Measurements from ENCODE around the gene MRPL14.
"Not testable (repeated sequence)": the region's sequence is repeated elsewhere in the genome, so short reads cannot be mapped to it uniquely, and the experiment has no call there.

The MRPL14 gene

DNA sequence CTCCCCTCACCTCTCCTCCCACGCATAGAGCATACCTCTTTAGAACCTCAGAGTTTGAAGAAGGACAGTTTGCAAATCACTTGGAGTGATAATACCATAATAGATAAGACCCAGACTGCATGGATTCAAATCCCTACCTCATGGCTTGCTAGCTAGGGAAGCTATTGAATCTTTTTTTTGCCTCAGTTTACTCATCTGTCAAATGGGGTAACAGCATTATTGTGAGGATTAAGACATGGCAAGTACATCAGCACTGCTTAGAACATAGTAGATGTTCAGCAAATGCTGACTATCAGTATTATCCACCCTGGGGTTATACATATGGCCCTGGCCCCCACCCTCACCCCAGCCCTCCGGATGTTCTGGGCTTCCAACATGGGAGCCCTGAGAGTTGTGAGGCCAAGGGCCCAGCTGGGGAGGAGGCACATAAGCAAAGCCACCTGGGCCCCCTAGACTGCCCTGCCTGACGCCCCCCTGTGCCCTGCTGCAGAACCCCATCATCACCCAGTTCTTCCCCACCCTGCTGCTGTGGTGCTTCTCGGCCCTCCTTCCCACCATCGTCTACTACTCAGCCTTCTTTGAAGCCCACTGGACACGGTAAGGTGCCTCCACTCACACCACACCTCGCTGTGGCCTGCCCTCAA, 22.2 kb upstream of the MRPL14 start:
- DNase-seq (ENCODE audit: low read depth) = no peak

DNA sequence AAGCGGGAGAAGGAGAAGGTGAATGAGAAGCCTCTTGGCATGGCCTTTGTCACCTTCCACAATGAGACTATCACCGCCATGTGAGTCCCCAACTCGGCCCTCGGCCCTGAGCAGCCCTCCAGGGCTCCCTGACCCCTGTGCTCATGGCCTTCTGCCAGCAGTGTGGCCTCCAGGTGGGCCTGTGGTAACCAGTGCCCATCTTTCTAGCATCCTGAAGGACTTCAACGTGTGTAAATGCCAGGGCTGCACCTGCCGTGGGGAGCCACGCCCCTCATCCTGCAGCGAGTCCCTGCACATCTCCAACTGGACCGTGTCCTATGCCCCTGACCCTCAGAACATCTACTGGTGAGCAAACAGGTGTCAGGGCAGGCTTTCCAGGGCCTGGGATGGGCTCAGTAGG, 21.1 kb upstream of the MRPL14 start:
- DNase-seq (ENCODE audit: low read depth) = no peak

DNA sequence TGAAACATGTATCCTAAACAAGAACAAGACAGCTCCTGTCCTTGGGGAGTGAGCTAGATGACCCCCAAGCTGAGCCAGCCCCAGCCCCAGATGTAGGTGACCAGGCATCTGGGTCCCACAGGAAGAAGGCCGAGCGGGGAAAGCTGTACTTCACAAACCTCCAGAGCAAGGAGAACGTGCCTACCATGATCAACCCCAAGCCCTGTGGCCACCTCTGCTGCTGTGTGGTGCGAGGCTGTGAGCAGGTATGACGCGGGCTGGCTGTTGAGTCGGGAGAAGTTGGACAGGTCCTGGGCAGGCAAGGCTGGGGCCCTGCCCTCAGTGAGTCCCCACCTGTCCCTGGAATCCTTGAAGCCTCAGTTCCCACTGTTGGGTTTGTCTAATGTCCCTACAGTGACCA, 20.0 kb upstream of the MRPL14 start:
- no peak for DNase-seq (ENCODE audit: low read depth)

DNA sequence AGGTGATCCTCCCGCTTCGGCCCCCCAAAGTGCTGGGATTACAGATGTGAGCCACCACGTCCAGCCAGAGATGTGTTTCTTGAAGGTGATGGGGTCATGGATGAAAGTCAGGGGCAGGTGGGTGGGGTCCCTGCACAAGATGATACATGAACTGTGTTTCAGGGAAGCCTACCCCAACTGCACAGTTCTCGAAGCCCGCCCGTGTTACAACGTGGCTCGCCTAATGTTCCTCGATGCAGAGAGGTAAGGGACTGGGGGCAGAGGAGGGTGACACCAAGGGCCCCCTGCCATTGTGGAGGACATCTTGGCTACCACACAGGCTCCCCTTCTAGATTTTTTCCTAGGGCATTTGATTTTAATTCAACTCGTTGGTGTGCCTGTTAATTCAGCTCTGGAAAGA, 19.4 kb upstream of the MRPL14 start:
- no peak for DNase-seq (ENCODE audit: low read depth)

DNA sequence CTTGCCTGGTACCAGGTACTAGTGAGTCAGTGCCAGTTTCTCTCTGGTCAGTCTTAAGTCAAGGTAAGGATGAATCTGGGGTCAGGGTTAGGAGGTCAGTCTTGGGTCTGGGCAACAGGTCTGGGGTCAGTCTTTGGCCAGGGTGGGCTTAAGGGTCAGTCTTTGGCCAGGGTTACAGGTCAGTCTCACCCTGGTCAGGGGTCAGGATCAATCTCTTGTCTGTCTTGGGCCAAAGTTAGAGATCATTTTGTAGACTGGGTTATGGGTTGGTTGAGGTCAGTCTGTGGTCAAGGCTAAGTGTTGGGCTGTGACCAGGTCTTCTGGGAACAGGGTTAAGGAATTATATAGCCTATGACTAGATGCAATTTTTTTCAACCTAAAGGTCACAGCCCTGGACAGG, 18.6 kb upstream of the MRPL14 start:
- no peak for DNase-seq (ENCODE audit: low read depth)

DNA sequence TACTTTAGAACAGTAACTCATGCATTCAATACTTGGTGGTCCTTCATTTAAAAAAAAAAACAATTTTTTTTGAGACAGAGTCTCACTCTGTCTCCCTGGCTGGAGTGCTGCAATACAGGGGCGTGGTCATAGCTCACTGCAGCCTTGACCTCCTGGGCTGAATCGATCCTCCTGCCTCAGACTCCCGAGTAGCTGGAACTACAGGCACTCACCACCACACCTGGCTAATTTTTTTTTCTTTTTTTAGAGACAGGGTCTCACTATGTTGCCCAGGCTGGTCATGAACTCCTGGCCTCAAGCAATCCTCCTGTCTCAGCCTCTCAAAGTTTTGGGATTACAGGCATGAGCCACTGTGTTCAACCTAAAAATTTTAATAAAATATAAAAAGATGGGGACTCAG, 17.3 kb upstream of the MRPL14 start:
- not testable (repeated sequence) for DNase-seq (ENCODE audit: low read depth)

DNA sequence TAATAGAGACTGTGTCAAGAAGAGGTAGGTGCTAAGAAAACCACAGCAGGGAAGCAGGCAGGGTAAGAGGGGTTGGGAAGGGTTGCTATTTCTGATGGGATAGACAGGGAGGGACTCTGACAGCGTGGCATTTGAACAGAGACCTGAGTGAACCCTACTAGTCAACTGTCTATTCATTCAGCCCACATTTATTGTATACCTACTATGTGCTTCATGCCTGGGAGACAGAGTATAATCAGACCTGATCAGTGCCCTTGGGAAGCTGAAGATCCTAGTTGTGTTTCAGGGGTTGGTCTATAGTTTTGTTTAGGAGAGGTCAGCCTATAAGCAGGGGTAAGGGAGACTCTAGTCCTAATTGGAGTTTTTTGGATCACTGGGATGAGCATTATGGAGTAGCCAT, 16.5 kb upstream of the MRPL14 start:
- DNase-seq (ENCODE audit: low read depth) = no peak

DNA sequence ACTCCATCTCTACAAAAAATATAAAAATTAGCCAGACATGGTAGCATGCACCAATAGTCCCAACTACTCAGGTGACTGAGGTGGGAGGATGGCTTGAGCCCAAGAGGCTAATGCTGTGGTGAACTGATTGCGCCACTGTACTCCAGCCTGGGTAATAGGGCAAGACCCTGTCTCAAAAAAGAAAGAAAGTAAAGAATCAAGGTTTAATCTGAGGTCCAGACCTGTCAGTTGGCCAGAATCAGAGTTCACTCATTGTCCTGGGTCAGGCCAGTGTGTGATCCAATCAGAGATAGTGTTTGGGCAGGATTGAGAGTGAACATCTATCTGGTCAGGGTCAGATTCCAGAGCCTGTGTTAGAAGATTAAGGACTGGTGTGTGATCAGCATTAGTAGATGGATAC, 15.6 kb upstream of the MRPL14 start:
- peak; percentile 39 for DNase-seq (ENCODE audit: low read depth)

DNA sequence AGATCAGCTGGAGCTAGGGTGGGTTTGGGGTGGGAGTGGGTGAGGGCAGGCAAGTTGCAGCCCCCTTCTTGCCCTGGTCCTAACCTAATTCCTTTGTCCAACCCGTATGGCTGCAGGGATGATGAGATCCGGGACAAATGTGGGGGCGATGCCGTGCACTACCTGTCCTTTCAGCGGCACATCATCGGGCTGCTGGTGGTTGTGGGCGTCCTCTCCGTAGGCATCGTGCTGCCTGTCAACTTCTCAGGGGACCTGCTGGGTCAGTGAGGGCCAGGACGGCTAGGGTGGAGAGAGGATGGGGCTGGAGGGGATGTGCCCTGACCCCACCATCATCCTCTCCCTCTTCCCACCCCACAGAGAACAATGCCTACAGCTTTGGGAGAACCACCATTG, 12.1 kb upstream of the MRPL14 start:
- no peak for DNase-seq (ENCODE audit: low read depth)

DNA sequence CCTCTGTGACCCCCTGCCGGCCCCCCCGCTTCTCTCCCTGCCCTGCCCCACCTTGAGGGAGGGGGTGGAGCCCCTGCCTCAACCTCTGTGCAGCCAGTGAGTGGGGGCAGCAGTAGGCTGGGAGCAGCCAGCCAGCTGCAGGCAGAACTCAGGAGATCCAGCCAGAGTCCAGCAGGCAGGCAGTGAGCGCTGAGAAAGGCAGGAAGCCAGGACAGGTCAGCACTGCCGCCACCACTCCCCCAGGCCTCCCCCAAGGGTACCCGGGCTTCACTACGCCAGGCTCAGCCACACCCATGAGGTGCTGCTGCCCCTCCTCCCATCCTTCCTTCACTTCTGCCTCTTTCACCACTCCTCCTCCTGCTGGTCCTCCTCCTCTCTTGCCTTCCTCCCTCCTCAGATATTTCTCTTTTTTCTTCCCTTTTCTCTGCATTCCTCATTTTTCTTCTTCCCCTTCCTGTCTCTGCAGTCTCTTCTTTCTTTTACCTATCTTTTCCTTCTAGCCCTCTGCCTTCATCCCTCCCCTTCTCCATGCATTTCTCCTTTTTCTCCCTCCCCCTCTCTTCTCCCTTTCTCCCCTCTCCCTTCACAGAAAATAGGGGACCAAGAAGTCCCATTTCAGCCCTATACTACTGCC, 11.6 kb upstream of the MRPL14 start:
- no peak for DNase-seq (ENCODE audit: low read depth)

DNA sequence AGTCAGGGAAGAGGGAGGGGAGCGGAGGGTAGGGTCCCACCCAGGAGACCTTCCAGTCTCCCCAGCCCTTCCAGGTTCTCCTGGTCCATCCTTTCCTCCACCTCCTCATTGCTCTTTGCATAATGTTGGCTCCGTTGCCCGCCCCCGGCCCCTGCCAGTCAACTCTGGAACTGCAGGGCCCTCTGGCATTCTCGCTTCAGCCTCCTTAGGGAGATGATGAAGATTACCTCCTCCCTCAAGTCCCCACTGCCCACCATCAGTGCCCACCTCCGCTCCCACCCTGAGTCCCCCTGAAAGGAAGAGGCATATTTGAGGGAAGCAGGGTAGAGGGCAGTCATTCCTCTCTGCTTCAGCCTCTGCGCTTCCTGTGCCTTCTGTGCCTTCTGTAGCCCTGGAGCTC, 8.6 kb upstream of the MRPL14 start:
- no peak for DNase-seq (ENCODE audit: low read depth)

DNA sequence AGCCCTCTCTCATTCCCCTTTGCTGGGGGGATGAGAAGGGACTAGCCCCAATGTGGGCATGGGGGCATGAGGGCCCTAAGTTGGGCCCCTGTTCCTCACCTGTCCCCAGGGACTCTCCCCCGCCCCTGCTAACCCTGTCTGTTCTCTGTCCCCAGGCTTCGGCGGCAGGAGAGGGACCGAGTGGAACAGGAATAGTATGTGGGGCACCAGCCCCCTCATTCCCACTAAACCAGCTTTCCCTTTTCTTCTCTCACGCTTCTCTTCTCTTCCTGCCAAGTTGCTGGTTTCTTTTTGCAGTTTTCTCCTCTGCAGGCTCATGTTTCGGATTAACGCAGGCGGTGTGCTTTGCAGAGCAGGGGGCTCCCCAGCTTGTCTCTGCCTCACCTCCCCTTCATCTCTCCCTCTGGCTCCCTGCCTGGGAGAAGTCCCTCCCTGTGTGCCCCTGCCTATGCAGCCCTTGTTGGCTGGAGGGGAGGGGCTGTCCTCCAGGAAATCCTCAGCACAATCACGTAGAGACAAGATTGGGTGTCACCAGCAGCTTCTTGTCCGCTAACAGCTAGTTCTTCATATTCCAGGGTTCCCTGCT, 8.0 kb upstream of the MRPL14 start:
- DNase-seq (ENCODE audit: low read depth) = no peak

DNA sequence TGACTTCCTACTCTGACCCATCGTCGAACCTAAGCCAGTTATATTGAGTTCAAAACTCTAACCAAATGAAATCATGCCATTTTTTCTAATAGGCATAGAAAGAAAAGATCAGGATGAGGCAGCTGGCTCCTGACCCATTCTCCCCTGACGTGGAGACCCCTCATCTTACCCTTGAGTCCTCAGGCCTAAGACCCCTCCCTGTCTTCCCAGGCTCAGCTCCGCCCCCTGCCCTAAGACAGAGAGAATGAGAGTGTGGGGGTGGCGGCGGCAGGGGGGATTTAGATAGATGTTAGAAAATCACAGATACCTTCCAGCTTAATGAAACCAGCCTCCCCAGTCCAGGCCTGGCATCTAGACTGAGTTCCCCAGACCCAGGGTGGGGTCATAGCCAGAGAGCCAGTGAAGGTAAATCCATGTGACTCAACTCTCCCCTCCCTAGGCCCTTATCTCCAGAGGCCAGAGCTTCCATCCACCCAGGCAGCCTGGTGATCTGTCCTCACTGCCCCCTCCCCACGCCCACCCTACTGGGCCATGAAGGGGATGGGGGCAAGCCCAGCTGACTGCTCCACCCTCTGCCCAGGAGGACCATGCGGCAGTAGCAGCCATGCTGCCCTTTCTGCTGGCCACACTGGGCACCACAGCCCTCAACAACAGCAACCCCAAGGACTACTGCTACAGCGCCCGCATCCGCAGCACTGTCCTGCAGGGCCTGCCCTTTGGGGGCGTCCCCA, 6.9 kb upstream of the MRPL14 start:
- DNase-seq (ENCODE audit: low read depth) = no peak

DNA sequence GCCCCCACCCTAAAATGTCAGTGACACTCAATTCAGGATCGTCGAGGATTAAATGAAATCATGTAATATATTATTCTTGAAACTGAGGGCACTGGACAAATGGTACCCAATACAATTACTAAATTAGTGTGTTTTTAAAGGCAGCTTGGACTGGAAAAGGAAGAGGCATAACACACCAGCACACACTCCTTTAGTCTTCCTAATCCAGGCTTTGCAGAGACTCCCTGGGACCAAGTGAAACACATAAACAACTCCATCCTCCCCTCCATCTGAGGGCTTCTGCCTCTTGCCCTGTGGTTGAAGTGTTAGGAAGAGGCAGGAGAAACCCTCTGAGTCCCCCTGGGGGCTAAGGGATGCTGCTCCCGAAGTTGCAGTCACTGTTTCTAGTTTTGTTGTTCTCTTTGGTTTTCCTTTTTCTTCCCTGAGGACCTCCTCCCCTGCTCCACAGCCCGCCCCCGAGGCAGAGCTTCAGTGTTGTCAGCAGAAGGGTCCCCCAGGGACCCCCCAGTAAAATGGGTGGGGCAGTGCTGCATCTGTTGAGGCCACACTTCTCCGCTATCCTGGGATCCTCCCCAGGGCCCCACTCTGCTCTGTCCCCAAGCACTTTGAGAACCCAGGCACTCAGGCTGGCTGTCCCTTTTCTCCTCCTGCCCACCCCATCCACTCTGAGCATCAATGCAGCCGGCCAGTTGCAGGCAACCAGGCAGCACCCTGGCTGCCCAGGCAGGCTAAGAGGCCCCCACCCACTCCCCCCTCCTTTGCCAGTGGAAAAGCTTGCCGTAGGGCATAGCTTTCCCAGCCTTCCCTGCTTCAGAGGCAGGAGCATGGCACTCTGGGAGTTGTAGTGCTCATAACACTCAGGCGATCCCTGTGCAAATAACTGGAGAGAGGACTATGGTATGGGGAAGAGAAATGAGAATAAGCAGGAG, 6.0 kb upstream of the MRPL14 start:
- DNase-seq (ENCODE audit: low read depth) = peak; percentile 59

DNA sequence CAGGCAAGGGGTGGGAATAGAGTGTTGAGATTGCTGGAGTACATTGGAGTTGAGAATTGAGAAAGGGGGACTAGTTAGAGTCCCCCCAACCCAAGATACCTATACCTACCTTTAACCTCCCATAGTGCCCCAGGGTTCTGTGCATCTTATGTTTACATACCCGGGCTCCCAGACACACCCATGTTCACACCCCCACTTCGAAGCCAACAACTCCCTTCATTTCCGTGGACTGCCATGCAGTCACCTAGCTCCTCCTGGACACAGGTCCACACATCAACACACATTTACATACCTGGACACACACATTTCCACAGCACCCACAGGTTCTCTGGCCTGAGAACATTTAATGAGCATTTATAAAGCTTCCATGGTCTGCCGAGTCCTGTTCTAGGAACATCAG, 5.2 kb upstream of the MRPL14 start:
- no peak for DNase-seq (ENCODE audit: low read depth)

DNA sequence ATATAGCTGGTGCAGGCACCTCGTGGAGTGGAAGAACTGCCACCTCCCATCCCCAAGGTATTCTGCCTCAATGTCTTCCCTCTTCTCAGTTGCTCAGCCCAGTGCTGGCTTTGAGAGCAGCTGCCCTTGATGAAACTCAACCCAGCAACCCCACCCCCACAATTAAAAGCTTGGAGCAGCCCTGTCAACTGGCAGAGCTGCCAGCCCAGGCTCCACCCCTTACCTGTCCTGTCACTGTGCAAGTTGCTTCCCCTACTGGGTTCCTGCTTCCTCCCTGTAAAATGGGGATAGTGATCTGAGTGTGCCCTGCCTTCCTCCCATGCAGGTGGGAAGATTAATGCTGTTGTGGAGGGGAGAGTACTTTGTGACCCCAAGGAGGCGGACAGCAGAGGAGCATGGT, 4.6 kb upstream of the MRPL14 start:
- DNase-seq (ENCODE audit: low read depth) = no peak

DNA sequence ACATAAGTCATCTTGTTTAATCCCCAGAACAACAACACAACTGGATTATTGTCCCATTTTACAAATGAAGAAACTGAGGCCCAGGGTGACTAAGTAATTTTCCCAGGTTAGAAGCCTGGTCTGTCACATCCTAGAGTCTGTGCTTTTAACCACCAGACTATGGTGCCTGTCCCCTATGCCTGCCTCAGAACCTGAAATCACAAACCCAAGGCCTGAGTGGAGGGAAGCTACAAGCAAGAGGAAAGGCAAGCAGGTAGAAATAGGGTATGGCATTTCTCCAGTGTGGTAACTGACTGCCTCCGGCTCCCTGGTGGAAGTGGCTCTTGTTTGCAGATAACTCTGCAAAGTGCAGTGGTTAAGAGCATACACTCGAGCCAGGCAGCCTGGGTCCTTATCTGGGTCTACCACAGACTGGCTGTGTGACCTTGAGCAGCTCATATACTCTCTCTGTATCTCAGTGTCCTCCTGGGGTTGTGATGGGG, 2.6 kb upstream of the MRPL14 start:
- peak; percentile 61 for DNase-seq (ENCODE audit: low read depth)

DNA sequence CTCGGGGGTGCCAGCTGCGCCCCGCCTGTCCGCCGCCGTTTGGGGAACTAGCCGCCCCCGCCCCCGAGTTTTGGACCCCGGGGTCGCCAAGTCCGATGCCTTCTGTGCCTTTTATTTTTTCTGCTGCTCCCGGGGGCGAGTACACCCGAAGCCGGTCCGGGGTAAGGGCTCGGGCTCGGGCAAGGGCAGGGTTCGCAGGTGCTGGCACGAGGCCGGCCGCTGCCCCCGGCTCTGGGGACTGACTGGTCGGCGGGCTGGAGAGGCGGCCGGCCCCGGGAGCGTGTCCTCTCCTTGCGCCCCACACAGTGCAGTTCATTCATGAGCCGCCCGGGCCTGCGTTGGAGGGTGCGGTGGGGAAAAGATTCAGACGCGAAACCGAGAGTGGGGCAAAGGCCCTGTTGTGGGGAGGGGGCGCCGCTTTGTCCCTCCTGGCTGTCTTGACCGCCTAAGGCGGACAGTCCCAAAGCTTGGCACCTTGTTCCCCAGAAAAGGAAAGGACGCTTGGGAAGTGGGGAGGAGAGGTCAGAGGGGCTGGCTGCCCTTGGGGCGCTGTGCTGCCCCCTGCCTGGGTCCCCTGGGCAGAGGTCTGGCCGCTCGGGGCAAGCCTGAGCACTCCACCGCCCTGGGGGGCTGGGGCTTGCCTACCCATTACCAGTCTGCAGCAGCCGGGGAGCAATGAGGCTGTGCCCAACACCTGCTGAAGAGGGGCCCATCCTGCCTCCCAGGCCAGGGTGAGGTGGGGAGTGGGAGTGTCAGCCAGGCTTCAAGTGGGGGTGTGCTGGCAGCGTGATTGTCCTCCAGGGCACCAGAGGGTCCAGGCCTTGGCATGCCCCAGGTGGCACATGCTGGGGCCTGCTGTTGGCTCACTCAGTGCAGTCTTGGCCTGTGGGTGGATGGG, 1.0 kb upstream of the MRPL14 start:
- DNase-seq (ENCODE audit: low read depth) = no peak

DNA sequence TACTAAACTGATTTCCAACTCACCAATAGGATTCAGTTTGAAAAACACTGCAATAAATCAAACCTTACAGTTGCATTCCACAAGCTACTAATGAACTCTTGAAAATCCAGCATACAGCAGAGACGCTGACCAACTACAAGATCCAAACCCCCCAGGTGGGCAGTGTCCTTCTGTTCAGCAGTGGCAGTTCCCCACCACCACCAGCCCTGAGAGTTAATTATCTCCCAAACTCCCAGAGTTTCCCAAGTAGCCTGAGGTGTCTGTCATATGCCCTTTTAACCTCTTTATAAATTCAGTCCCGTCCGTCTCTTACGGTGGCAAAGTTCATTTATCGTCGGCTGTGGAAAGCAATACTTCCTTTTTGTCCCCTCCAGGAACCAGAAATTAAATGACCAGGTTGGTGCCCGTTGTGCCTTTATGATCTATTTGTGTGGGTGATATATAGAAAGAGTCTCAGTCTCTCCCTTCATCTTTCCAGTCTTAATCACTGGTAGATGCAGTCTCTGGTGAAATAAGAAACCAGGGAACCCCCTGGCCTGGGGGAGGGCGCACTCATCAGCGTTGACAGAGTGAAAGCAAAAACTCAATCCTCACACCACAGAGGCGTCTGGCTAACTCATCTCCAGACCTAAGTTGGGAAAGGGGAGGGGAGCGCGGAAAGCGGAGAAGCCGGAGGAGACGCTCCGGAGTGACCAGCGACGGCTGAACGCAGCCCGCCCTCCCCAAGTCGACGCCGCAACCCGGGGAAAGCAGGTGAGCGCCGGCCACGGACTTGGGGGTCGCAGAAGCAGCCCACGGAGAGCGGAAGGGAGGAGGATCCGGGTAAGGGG, 717 bp downstream of the MRPL14 start:
- DNase-seq (ENCODE audit: low read depth) = peak; percentile 87

DNA sequence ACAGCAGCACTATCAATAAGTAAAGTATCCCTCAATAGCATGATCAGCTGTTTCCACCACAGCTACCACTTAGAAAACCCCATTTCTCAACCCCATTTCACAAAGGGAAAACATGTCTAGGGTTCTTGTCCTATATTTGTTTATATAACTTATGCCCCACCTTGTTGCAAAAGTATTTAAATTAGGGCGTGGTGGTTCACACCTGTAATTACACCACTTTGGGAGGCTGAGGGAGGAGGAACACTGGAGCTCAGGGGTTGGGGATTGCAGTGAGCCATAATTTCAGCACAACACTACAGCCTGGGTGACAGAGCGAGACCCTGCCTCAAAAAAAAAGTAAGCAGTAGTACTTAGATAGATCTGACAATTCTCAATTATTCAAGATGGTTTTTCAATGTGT, 3.7 kb downstream of the MRPL14 start:
- no peak for DNase-seq (ENCODE audit: low read depth)
